NCI-H1092 treated with DMSO at 0.1 percent for 48 hours (cell line): ENCODE data around the gene CA5A.
"Not testable (repeated sequence)": the region's sequence is repeated elsewhere in the genome, so short reads cannot be mapped to it uniquely, and the experiment has no call there.

Experiments used
- DNase-seq: peaks from one replicate; lab custom pipeline; 2025; lab: John Stamatoyannopoulos, UW

The CA5A gene

DNA sequence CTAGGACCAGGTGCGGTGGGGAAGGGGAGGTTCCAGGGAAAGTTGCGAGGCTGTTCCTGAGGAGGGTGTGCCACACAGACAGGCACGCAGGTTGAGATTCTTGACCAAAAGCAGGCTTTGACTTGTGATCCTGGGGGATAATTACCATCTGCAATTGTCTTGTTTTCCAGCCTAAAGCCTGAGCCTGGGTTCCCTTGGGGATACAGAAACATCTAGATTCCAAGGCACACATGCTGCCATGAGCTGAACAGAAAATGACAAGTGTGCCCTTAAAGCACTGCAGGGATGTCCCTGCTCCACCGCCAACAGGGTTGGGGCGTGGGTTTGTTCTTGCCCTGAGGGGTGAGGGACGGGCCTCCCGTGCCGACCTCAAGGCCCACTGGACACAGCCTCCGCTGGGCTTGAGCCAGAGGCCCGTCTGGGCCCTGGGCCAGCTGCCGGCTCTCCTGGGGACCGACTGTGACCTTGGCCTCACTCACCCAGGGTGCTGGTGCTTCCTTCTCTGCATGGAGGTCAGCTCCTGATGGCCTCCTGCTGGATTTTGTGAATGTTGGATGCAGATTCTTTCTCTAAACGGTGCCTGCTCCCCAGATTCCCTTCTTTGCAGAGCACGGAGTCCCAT lies 14.0 kb downstream of the CA5A start:
- DNase-seq = peak; percentile 20

DNA sequence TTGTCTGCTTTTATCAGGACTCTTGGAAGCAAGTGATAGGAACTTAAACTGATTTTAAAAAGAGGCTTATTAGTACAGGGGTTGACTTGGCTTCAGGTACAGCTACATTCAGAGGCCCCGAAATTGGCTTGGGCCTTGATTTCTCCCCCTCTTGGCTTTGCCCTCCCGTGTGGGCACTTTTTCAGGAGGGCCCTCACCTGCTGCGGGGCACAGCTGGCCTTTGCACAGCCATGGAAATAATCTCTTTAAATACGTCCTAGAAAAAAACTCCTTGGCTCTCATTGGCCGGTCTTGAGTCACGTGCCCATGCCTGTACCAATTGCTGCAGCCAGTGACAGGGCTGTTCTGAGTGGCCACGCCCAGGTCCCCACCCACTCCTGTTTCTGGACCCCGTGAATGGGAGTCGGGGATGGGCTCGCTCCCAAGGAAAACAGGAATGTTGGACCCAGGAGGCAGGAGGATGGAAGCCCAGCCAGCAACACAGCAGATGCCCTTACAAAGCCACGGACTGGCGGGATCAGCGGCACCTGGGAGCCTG lies 15.0 kb downstream of the CA5A start:
- no peak for DNase-seq

- DNase-seq = no peak
These were observed 16.7 kb downstream of the CA5A start for GRCh38 chr16:87919681-87919994.

- DNase-seq = no peak
These were observed 17.3 kb downstream of the CA5A start for GRCh38 chr16:87918866-87919680.

DNA sequence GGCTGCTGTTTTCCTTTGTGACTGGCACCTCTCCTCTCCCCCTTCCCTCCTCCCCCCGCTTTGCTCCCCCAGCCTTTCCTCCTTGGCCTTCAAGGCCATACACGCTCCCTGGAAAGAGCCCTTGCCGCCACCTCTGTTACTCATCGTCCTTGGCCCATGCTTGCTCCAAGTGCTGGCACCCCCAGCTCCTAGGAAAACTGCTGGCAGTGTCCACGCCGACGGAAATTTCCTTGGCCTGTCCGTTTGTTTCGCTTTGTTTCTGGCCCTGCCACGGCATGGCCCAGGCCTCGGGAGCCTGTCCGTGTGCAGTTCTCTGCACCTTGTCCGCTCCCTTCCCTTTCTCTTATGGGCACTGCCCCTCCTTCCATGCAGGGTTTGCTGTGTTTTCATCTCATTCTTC lies 18.0 kb downstream of the CA5A start:
- no peak for DNase-seq

GRCh38 chr16:87917503-87917902 lies 18.8 kb downstream of the CA5A start:
- DNase-seq = no peak

GRCh38 chr16:87914812-87915211 lies 21.5 kb downstream of the CA5A start:
- no peak for DNase-seq

DNA sequence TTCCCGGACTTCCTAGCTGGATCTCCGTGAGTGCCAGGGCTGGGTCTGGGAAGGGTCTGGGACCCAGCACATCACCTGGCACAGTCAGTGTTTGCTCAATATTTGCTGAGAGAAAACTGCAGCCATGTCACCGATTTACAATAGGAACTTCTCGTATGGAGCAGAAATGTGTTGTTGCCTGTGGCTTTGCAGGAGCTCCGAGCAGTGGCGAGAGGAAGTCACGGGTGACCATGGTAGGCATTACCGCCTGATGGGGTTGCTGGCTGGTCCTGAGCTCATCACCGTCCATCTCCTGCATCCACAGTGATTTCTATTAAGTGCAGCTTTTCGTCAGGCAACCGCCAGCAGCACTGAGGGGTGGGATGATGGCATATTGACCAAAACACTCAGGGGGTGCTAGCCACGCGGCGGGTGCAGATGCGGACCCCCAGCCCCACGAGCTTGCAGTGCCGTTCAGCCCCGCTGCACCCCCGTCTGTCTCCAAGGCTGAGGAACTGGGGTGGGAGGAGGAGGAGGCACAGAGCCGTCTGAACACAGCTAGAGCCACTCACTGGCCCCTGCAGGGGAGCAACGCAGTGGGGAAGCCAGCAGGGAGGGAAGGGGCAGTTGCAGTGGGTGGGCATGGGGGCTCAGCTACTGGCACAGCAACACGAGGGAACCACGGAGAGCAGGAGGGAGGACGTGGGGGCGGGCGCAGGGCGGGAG lies 22.2 kb downstream of the CA5A start:
- DNase-seq = not testable (repeated sequence)

DNA sequence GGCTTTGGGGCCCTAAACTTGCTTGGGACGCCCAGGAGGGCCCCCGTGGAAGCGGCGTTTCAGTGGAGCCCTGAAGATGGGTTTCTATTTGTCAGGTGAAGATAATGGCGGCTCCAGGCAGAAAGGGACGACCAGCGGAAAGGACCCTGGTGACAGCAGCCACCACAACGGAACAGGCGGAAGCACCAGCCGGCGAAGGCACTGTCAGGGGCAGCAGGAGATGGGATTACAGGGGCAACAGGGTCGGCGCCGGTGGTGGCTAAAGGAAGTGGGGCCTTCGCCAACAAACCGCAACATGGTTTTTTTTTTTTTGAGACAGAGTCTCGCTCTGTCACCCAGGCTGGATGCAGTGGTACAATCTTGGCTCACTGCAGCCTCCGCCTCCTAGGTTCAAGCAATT lies 23.6 kb downstream of the CA5A start:
- not testable (repeated sequence) for DNase-seq

DNA sequence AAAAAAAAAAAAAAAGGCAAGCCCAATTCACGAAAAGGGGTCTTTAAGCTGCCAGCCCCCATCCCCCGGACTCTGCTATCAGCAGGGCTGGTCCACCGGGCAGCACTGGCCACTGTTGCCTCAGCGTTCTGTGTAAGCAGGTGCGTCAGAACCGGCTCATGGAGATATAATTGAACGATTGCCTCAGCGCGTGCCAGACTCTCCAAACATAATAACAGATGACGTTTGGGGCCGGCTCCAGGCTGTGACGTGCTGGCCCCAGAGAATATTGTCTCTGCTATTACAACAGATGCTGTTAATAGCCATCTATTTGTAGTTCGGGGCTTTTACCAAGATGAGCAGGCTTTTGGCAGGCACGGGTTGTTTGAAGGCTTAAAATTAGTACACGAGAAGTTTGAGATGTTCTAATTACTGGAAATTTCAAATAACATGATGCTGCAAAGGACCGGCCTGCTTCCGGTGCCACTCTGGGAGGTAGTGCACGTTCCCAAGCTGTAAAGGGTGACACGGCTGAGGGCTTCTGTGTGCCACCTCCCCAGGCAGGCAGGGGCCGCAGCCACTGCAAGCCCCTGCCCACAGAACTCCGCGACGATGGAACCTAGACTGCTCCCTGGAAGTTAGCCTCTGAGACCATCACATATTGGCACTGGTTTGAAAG lies 25.1 kb downstream of the CA5A start:
- peak; percentile 89 for DNase-seq

- peak; percentile 59 for DNase-seq
These were observed 27.0 kb downstream of the CA5A start for GRCh38 chr16:87909203-87909935.

- not testable (repeated sequence) for DNase-seq
These were observed 28.2 kb downstream of the CA5A start for GRCh38 chr16:87908101-87908500.

- not testable (repeated sequence) for DNase-seq
These were observed 30.8 kb downstream of the CA5A start for GRCh38 chr16:87905521-87905920.

- not testable (repeated sequence) for DNase-seq
These were observed 31.4 kb downstream of the CA5A start for GRCh38 chr16:87904963-87905362.

DNA sequence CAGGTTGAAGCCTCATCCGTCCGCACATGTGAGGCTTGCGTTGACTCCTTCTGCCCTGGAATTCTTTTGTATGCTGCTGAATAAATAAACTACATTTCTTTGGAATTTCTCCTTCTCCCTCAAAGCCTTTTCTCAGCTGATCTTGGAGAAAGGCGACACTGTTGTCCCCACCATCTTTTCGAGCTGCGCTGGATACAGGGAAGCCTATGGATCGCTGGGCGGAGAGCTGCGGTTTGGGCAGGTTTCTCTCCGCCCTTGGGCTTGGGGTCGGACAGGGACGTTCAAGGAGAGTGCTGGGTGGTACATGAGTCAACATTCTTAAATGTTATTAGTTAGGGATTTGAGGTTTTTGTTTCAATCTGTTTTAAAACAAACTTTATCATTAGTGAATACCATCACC lies 35.8 kb downstream of the CA5A start:
- DNase-seq = not testable (repeated sequence)

- no peak for DNase-seq
These were observed 38.5 kb downstream of the CA5A start for GRCh38 chr16:87897521-87898505.

DNA sequence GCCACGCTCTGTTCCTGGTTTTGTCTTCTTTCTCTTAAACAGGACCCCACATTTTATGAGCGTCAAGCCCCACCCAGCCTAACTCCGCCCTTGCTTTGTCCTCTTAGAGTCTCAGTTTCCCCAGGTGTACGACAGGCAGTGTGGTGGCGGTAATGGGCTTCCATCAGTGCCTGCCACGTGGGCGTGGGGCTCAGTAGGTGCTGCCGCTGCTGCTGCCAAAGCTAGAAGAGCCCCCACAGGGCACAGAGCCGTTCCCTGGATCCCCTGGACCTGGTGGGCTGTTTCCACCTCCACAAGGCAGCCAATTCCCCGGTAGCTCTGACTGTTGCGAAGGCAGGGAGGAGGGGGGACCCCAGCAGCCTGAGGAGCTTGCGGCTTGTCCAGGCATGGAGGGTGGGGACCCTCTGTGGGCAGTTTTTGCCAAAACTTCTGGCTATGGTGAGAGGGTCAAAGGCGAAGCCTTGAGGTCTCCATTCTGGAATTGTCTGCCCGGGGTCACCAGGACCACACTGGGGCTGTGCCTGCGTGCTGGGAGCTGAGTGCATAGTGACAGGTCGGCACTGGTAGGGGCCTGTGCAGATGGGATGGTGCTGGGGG lies 39.3 kb downstream of the CA5A start:
- not testable (repeated sequence) for DNase-seq

GRCh38 chr16:87896176-87896890 lies 40.0 kb downstream of the CA5A start:
- DNase-seq = not testable (repeated sequence)

DNA sequence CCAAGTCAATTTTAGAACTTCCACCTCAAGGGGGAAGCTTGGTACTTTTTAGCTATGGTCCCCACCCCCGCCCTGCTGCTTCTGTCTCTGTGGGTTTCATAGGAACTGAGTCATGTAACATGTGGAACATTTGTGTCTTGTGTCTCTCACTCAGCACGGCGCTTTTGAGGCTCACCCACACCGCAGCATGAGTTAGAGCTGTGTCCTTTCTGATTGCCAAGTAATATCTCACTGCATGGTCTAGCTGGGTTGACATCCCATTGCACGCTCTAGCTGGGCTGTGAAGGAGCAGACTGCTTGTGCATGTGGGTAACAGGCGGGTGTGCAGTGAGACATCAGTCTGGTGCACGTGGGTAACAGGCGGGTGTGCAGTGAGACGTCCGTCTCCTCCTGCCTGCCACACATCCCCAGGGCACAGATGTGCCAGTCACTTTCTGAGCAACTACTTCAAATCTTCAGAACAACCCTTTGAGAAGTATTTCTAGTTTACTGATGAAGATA lies 40.6 kb downstream of the CA5A start:
- no peak for DNase-seq
